ENCODE data around the gene KCNC4.

Gene KCNC4

DNA sequence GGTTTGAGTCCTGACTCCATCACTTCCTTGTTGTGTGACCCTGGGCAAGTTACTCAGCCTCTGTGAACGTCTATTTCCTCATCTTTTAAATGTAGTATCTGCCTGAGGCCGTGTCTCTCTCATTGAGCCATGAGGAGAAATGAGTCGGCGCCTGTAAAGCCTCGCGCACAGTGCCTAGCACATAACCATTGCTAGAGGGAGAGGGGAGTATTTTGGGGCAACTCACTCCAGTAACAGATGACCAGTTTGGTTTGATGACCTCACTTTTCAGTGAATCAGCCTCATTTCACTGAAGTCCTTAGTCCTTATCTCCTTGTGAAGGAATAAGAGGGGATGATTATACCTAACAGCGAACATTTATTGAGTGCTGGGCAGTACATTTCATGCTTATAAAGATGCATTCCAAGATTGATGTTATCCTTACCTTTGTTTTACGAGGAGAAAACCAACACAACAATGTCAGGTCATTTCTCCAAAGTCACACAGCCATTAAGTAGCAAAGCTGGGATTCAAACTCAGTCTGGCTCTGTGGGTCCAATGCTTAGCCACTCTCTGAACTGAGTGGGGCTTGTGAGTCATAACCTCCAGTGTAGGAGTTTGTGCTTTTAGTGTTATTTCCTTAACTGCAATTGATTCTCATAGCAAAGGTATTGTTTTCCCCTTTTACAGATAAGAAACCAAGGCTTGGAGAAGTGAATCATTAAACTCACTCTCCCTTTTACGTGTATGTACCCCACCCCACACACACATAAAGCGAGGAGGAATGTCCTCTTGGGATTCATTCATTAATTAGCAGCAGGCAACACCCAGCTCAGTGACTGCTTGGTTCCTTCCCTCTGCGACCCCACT is 25.9 kb downstream of the KCNC4 start:
- WGBS: 77% methylated on average over 11 of the region's 11 CpGs
- Histone ChIP-seq H3K27ac (ENCODE audit: low read depth, low read length) (no peak overlapping the region), H3K4me1 (ENCODE audit: insufficient read depth, low read length) (peaks cover 24% of the 10 kb centered on the region; the same call in 1 of the 2 replicates), H3K4me3 (ENCODE audit: low read length) (no peak overlapping the region), H3K9ac (ENCODE audit: low read depth, low read length) (no peak overlapping the region), H3K27me3 (ENCODE audit: insufficient read depth, low read length) (no peaks in the 10 kb centered on the region), H3K9me3 (ENCODE audit: insufficient read depth, low read depth, low read length) (no peaks in the 10 kb centered on the region), H3K36me3 (ENCODE audit: insufficient read depth, low read length) (no peaks in the 10 kb centered on the region)

GRCh38 chr1:110237386-110238152 is 27.5 kb downstream of the KCNC4 start:
- no peak overlapping the region for H3K27ac ChIP-seq (ENCODE audit: low read depth, low read length)

DNA sequence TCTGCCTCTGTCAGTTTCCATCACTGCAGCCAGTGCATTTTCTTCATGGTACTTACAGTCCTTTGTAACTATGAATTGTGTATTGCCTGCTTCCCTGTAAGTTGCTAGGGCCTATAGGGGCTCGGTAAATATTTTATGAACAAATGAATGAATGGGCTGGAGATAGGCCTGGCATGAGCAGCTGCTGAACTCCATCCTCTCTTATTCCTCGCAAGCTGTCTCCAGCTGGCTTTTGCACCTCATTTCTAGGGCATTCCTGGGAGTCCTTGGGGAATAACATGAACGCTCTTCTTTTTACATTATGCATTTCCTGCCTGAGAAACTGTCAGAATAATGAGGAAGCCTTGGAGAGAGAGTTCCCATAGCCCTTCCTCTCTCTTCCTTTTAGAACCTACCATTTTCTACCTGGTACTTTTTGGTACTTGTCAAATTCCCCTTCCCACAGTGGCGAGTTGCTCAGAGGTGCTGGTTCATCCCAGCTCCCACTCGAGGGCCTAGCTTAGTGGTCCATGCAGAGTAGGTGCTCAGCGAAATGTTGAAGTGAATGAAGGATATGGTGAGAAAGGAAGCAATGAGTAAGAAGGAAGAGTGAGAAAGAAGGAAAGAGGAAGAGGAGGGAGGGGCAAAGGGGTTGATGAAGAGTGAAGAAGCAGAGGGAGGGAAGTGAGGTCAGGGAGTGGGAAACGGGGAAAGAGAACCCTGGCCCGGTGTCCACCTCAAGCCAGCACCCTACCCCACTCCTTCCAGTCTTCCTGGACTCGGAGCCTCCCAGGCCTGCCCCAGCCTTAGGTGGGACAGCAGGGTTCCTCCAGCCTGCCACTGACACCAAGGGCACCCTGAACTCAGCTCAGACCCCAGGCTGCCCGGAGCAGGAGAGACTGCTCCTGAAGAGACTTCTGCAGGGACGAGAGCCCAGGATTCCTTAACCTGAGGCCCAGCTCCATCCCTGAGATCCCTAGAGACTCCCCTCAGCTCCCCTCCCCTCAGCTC is 29.6 kb downstream of the KCNC4 start:
- Histone ChIP-seq H3K4me3 (ENCODE audit: low read length) (no peak overlapping the region), H3K9me3 (ENCODE audit: insufficient read depth, low read depth, low read length) (no peaks in the 10 kb centered on the region), H3K27me3 (ENCODE audit: insufficient read depth, low read length) (peaks cover 5% of the 10 kb centered on the region; the same call in 1 of the 2 replicates), H3K4me1 (ENCODE audit: insufficient read depth, low read length) (peaks cover 44% of the 10 kb centered on the region), H3K36me3 (ENCODE audit: insufficient read depth, low read length) (no peaks in the 10 kb centered on the region), H3K27ac (ENCODE audit: low read depth, low read length) (no peak overlapping the region), H3K9ac (ENCODE audit: low read depth, low read length) (no peak overlapping the region)
- WGBS: 80% methylated on average over 11 of the region's 11 CpGs

More at GRCh38 chr1:110237386-110238152, 27.5 kb downstream of the KCNC4 start:
- Histone ChIP-seq H3K9ac (ENCODE audit: low read depth, low read length) (no peak overlapping the region), H3K27me3 (ENCODE audit: insufficient read depth, low read length) (peaks cover 2% of the 10 kb centered on the region; the same call in 1 of the 2 replicates), H3K36me3 (ENCODE audit: insufficient read depth, low read length) (no peaks in the 10 kb centered on the region), H3K4me1 (ENCODE audit: insufficient read depth, low read length) (peaks cover 36% of the 10 kb centered on the region), H3K9me3 (ENCODE audit: insufficient read depth, low read depth, low read length) (no peaks in the 10 kb centered on the region), H3K4me3 (ENCODE audit: low read length) (no peak overlapping the region)
- WGBS: 90% methylated on average over 13 of the region's 13 CpGs

GRCh38 chr1:110240476-110241210 is 30.5 kb downstream of the KCNC4 start:
- Histone ChIP-seq H3K4me1 (ENCODE audit: insufficient read depth, low read length) (peaks cover 36% of the 10 kb centered on the region), H3K4me3 (ENCODE audit: low read length) (no peak overlapping the region), H3K9me3 (ENCODE audit: insufficient read depth, low read depth, low read length) (no peaks in the 10 kb centered on the region), H3K9ac (ENCODE audit: low read depth, low read length) (no peak overlapping the region), H3K36me3 (ENCODE audit: insufficient read depth, low read length) (no peaks in the 10 kb centered on the region), H3K27me3 (ENCODE audit: insufficient read depth, low read length) (peaks cover 9% of the 10 kb centered on the region; the same call in 1 of the 2 replicates), H3K27ac (ENCODE audit: low read depth, low read length) (no peak overlapping the region)
- WGBS: 90% methylated on average over 13 of the region's 13 CpGs

GRCh38 chr1:110241516-110241915 is 31.4 kb downstream of the KCNC4 start:
- Histone ChIP-seq H3K9ac (ENCODE audit: low read depth, low read length) (no peak overlapping the region), H3K4me3 (ENCODE audit: low read length) (no peak overlapping the region), H3K4me1 (ENCODE audit: insufficient read depth, low read length) (peaks cover 27% of the 10 kb centered on the region), H3K27me3 (ENCODE audit: insufficient read depth, low read length) (peaks cover 9% of the 10 kb centered on the region; the same call in 1 of the 2 replicates), H3K27ac (ENCODE audit: low read depth, low read length) (no peak overlapping the region), H3K9me3 (ENCODE audit: insufficient read depth, low read depth, low read length) (no peaks in the 10 kb centered on the region), H3K36me3 (ENCODE audit: insufficient read depth, low read length) (no peaks in the 10 kb centered on the region)
- 35% methylated on average over 2 of the region's 2 CpGs for WGBS

GRCh38 chr1:110242062-110242461 is 31.9 kb downstream of the KCNC4 start:
- Histone ChIP-seq H3K9ac (ENCODE audit: low read depth, low read length) (no peak overlapping the region), H3K27me3 (ENCODE audit: insufficient read depth, low read length) (peaks cover 9% of the 10 kb centered on the region; the same call in 1 of the 2 replicates), H3K27ac (ENCODE audit: low read depth, low read length) (no peak overlapping the region), H3K9me3 (ENCODE audit: insufficient read depth, low read depth, low read length) (no peaks in the 10 kb centered on the region), H3K36me3 (ENCODE audit: insufficient read depth, low read length) (no peaks in the 10 kb centered on the region), H3K4me3 (ENCODE audit: low read length) (no peak overlapping the region), H3K4me1 (ENCODE audit: insufficient read depth, low read length) (peaks cover 26% of the 10 kb centered on the region)
- 51% methylated on average over 4 of the region's 4 CpGs for WGBS

DNA sequence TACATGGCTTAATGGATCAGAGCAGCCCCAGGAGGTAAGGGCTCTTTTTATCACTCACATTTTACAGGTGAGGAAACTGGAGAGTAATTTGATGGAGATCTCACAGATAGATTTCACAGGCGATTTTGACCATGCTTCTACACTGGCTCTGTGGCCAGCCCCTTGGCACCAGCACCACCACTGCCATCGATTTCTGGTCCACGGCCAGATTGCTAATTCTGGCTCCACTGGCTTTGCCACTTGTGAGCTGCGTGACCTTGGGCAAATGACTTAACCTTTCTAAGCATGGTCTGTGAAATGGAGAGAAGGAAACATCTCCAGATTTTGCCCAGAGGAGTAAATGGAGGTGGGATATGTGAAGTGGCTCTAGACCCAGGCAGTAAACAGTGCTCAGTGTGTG is 32.6 kb downstream of the KCNC4 start:
- WGBS: 93% methylated on average over 4 of the region's 4 CpGs
- no peak overlapping the region for H3K4me3 ChIP-seq (ENCODE audit: low read length)
- H3K27ac ChIP-seq (ENCODE audit: low read depth, low read length): no peak overlapping the region
- H3K9ac ChIP-seq (ENCODE audit: low read depth, low read length): no peak overlapping the region
- no peaks in the 10 kb centered on the region for H3K9me3 ChIP-seq (ENCODE audit: insufficient read depth, low read depth, low read length)
- H3K4me1 ChIP-seq (ENCODE audit: insufficient read depth, low read length): peaks cover 26% of the 10 kb centered on the region
- H3K36me3 ChIP-seq (ENCODE audit: insufficient read depth, low read length): no peaks in the 10 kb centered on the region
- H3K27me3 ChIP-seq (ENCODE audit: insufficient read depth, low read length): peaks cover 9% of the 10 kb centered on the region; the same call in 1 of the 2 replicates

DNA sequence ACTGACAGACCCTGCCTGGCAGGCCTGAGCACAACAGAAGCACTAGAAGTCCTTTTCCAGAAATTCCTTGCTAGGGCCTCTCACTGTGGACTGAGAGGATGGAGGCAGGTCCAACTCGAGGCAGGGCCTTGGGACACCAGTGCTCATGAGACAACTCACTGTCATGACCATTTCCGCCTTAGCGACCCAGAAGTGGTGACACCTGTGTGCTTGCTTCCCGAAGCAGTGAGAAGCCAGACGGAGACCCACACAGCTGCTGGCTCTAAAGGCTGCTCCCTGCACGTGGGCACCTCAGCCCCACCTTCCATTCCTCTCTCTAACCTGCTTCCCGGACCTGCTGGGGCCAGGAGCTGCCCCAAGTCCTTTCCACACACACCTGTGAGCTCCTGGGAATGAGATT is 33.0 kb downstream of the KCNC4 start:
- Histone ChIP-seq H3K4me3 (ENCODE audit: low read length) (no peak overlapping the region), H3K27ac (ENCODE audit: low read depth, low read length) (no peak overlapping the region), H3K4me1 (ENCODE audit: insufficient read depth, low read length) (peaks cover 26% of the 10 kb centered on the region), H3K9ac (ENCODE audit: low read depth, low read length) (no peak overlapping the region), H3K27me3 (ENCODE audit: insufficient read depth, low read length) (peaks cover 9% of the 10 kb centered on the region; the same call in 1 of the 2 replicates), H3K36me3 (ENCODE audit: insufficient read depth, low read length) (no peaks in the 10 kb centered on the region), H3K9me3 (ENCODE audit: insufficient read depth, low read depth, low read length) (no peaks in the 10 kb centered on the region)
- WGBS: 62% methylated on average over 7 of the region's 7 CpGs

DNA sequence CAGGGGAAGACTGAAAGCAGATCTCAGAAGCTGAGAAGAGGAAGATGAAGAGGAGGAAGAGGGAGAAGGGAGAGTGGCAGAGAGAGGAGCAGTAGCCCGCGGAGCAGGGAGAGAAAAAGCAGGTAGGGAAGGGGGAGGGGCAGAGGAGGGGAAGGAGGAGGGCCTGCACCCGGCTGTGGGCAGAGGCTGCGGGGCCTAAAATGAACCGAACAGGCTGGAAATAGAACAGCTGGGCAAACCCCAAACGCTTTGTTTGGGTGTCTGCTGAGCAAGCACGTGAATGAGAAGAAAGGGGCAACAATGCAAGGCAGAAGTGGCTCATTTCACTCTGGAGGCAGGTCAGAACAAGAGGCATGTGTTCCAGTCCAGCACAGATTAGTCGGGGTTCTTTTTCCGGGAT is 33.5 kb downstream of the KCNC4 start:
- 36% methylated on average over 9 of the region's 9 CpGs for WGBS
- Histone ChIP-seq H3K9ac (ENCODE audit: low read depth, low read length) (peak overlapping the region; percentile 15; the same call in 1 of the 2 replicates), H3K4me3 (ENCODE audit: low read length) (no peak overlapping the region), H3K27ac (ENCODE audit: low read depth, low read length) (no peak overlapping the region), H3K27me3 (ENCODE audit: insufficient read depth, low read length) (peaks cover 9% of the 10 kb centered on the region; the same call in 1 of the 2 replicates), H3K9me3 (ENCODE audit: insufficient read depth, low read depth, low read length) (no peaks in the 10 kb centered on the region), H3K36me3 (ENCODE audit: insufficient read depth, low read length) (no peaks in the 10 kb centered on the region), H3K4me1 (ENCODE audit: insufficient read depth, low read length) (peaks cover 26% of the 10 kb centered on the region)

All from HUES64 (cell line).